Neuronal stem cell (in vitro differentiated cells): ENCODE measurements around the gene JAG2.

Source experiments
- DNase-seq: peaks from one replicate; pipeline ENCODE4 v3.0.0-alpha.2; 2013; ENCODE audit warnings: low spot score
- H2AFZ ChIP-seq: one replicate; pipeline ENCODE4 v1.6.1; 2013; ENCODE audit warnings: mild to moderate bottlenecking, low read length, inconsistent platforms
- H2AK5ac ChIP-seq: 2 replicates; pipeline ENCODE4 v1.6.1; 2013; ENCODE audit warnings: low read depth, mild to moderate bottlenecking, inconsistent platforms, low read length, moderate library complexity, mixed read lengths
- H2BK120ac ChIP-seq: 2 replicates; pipeline ENCODE4 v1.6.1; 2013; ENCODE audit warnings: low read depth, mild to moderate bottlenecking, inconsistent platforms, low read length, moderate library complexity, mixed read lengths
- H2BK12ac ChIP-seq: one replicate; pipeline ENCODE4 v1.6.1; 2013; ENCODE audit warnings: low read length, inconsistent platforms
- H2BK15ac ChIP-seq: 2 replicates; pipeline ENCODE4 v1.6.1; 2013; ENCODE audit warnings: mild to moderate bottlenecking, low read length, inconsistent platforms, mixed read lengths
- H2BK5ac ChIP-seq: one replicate; pipeline ENCODE4 v1.6.1; 2013; ENCODE audit warnings: inconsistent platforms, mild to moderate bottlenecking, low read length, moderate library complexity
- H3K14ac ChIP-seq: one replicate; pipeline ENCODE4 v1.6.1; 2013; ENCODE audit warnings: low read length, inconsistent platforms
- H3K18ac ChIP-seq: 2 replicates; pipeline ENCODE4 v1.6.1; 2013; ENCODE audit warnings: low read length, inconsistent platforms
- H3K23ac ChIP-seq: 2 replicates; pipeline ENCODE4 v1.6.1; 2013; ENCODE audit warnings: low read depth, mild to moderate bottlenecking, mixed read lengths, low read length, inconsistent platforms; ENCODE audit not compliant: poor library complexity
- H3K27ac ChIP-seq: replicated peaks from 3 replicates; pipeline ENCODE4 v1.5.1; 2013; ENCODE audit warnings: low read length, inconsistent platforms
- H3K27me3 ChIP-seq, 3 experiments: 2 replicates each; pipeline ENCODE4 v1.6.1; 2013; ENCODE audit warnings: low read length in 3 of 3, mild to moderate bottlenecking in 2 of 3, inconsistent platforms in 1 of 3, low read depth in 1 of 3, mixed read lengths in 1 of 3, moderate library complexity in 1 of 3; ENCODE audit not compliant: control insufficient read depth in 3 of 3, insufficient read depth in 3 of 3
- H3K36me3 ChIP-seq, 2 donors: replicated peaks in 1 of 2; 2 replicates each; pipeline ENCODE4 v1.6.1; 2013; ENCODE audit warnings: low read length in 2 of 2; ENCODE audit not compliant: control insufficient read depth in 2 of 2, insufficient read depth in 2 of 2
- H3K4ac ChIP-seq: 2 replicates; pipeline ENCODE4 v1.6.1; 2013; ENCODE audit warnings: inconsistent platforms, mild to moderate bottlenecking, low read length, moderate library complexity
- H3K4me1 ChIP-seq, 2 donors: 1 replicate in 1 of 2; 2 replicates in 1 of 2; pipeline ENCODE4 v1.6.1; 2013; ENCODE audit warnings: low read length in 2 of 2, low read depth in 1 of 2; ENCODE audit not compliant: control insufficient read depth in 2 of 2, insufficient read depth in 1 of 2
- H3K4me2 ChIP-seq: one replicate; pipeline ENCODE4 v1.6.1; 2013; ENCODE audit warnings: mild to moderate bottlenecking, low read length, inconsistent platforms; ENCODE audit not compliant: insufficient read depth, poor library complexity, severe bottlenecking
- H3K4me3 ChIP-seq, 2 donors: 2 replicates each; pipeline ENCODE4 v1.5.1; 2013; ENCODE audit warnings: low read length in 2 of 2, mild to moderate bottlenecking in 2 of 2, inconsistent platforms in 1 of 2, moderate library complexity in 1 of 2
- H3K79me1 ChIP-seq: one replicate; pipeline ENCODE4 v1.6.1; 2013; ENCODE audit warnings: low read depth, mild to moderate bottlenecking, inconsistent platforms, low read length, moderate library complexity
- H3K9ac ChIP-seq: one replicate; pipeline ENCODE4 v1.6.1; 2013; ENCODE audit warnings: mild to moderate bottlenecking, low read depth, low read length, inconsistent platforms; ENCODE audit not compliant: poor library complexity
- H3K9me3 ChIP-seq, 2 donors: replicated peaks in 1 of 2; 2 replicates each; pipeline versions ENCODE3 to v1.6.1; 2013; ENCODE audit warnings: low read length in 2 of 2, mild to moderate bottlenecking in 2 of 2, inconsistent platforms in 1 of 2, low read depth in 1 of 2, mixed read lengths in 1 of 2, moderate library complexity in 1 of 2; ENCODE audit not compliant: control insufficient read depth in 2 of 2, insufficient read depth in 1 of 2
- H4K8ac ChIP-seq: one replicate; pipeline ENCODE4 v1.6.1; 2013; ENCODE audit warnings: low read depth, mild to moderate bottlenecking, inconsistent platforms, low read length, moderate library complexity
- H4K91ac ChIP-seq: one replicate; pipeline ENCODE4 v1.6.1; 2013; ENCODE audit warnings: low read length, low read depth, mild to moderate bottlenecking, inconsistent platforms; ENCODE audit not compliant: poor library complexity
- WGBS, 2 donors: extraction: QIAGEN DNeasy Blood & Tissue Kit; methylation state at CpG; one replicate each; pipeline ENCODE4 v1.1.7; 2013; ENCODE audit warnings: missing lambda C conversion rate in 2 of 2, mixed read lengths in 1 of 2; ENCODE audit not compliant: insufficient read length in 2 of 2, insufficient replicate concordance in 1 of 2; ENCODE audit errors: extremely low coverage in 2 of 2; 5-methylcytosine and 5-hydroxymethylcytosine counted together

JAG2 gene

DNA sequence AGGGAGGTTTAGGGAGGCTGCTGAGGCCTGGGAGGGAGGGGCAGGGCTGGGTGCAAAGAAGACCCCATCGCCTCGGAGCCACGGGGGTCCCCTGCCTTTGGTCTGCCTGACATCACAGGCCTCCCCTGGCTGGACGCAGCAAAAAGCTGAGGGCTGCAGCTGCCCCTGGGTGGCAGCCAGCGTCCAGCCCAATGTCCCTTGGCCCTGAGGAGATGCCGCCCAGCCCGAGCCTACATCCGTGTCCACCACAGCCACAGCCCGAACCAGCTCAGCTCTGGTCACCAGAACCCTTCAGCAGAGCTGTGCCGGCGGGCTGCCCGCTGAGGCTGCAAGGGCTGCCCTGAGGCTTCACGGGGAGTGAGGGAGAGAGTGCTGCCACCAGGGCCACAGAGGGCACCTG is 10.6 kb upstream of the JAG2 start:
- H2BK12ac ChIP-seq: peak overlapping the region; percentile 7
- H3K4me2 ChIP-seq: no peak overlapping the region
- no peak overlapping the region for H3K4ac ChIP-seq
- no peak overlapping the region for H4K91ac ChIP-seq
- peak overlapping the region; percentile 11 for H3K18ac ChIP-seq
- H3K4me1 ChIP-seq: peaks cover 7 to 20% of the 10 kb centered on the region in 2 donors
- WGBS, 2 donors: no CpG with 5 or more reads among the region's 13 CpGs
- H3K36me3 ChIP-seq: no peaks in the 10 kb centered on the region
- no peaks in the 10 kb centered on the region for H3K9me3 ChIP-seq
- no peak overlapping the region for H2AFZ ChIP-seq
- H2BK120ac ChIP-seq: peak overlapping the region; percentile 61
- peak overlapping the region; percentile 39 for H2BK5ac ChIP-seq
- H3K23ac ChIP-seq: peak overlapping the region; percentile 85
- peak overlapping the region; percentile 97 for H2AK5ac ChIP-seq
- peak overlapping the region; percentile 65 for H4K8ac ChIP-seq
- peak overlapping the region; percentile 94 for H2BK15ac ChIP-seq
- H3K14ac ChIP-seq: peak overlapping the region; percentile 56
- peaks cover 0 to 23% (median 9%) of the 10 kb centered on the region in 3 experiments for H3K27me3 ChIP-seq
- DNase-seq: no peak
- H3K79me1 ChIP-seq: peaks cover 10% of the 10 kb centered on the region
- H3K9ac ChIP-seq: peak overlapping the region; percentile 2
- no peak overlapping the region for H3K4me3 ChIP-seq
- H3K27ac ChIP-seq: no peak overlapping the region

DNA sequence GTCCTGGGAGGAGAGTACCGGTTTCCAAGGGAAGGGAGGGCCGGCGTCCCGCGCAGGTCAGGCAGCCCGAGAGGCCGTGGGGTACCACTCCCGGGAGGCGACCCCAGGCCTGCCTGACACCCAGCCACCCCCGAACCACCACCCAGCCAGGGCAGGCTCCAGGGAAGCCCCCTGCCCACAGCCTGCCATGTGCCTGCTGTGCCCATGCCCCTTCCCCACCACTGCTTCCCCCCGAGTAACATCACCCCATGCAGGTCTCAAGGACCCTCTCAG is 10.2 kb upstream of the JAG2 start:
- peaks cover 10% of the 10 kb centered on the region for H3K79me1 ChIP-seq
- H2BK120ac ChIP-seq: no peak overlapping the region
- no peak overlapping the region for H2AFZ ChIP-seq
- H3K9me3 ChIP-seq: no peaks in the 10 kb centered on the region
- H3K4me1 ChIP-seq: peaks cover 7 to 20% of the 10 kb centered on the region in 2 donors
- no peak overlapping the region for H2BK15ac ChIP-seq
- no peaks in the 10 kb centered on the region for H3K36me3 ChIP-seq
- no CpG with 5 or more reads among the region's 11 CpGs for WGBS, 2 donors
- H3K23ac ChIP-seq: peak overlapping the region; percentile 85
- no peak overlapping the region for H3K4me2 ChIP-seq
- no peak for DNase-seq
- peak overlapping the region; percentile 65 for H4K8ac ChIP-seq
- H3K14ac ChIP-seq: peak overlapping the region; percentile 56
- H2BK5ac ChIP-seq: peak overlapping the region; percentile 39
- H3K27ac ChIP-seq: no peak overlapping the region
- no peak overlapping the region for H3K18ac ChIP-seq
- H3K9ac ChIP-seq: no peak overlapping the region
- H3K27me3 ChIP-seq: peaks cover 0 to 23% (median 9%) of the 10 kb centered on the region in 3 experiments
- H2AK5ac ChIP-seq: no peak overlapping the region
- H4K91ac ChIP-seq: no peak overlapping the region
- H2BK12ac ChIP-seq: no peak overlapping the region
- no peak overlapping the region for H3K4ac ChIP-seq
- no peak overlapping the region for H3K4me3 ChIP-seq

DNA sequence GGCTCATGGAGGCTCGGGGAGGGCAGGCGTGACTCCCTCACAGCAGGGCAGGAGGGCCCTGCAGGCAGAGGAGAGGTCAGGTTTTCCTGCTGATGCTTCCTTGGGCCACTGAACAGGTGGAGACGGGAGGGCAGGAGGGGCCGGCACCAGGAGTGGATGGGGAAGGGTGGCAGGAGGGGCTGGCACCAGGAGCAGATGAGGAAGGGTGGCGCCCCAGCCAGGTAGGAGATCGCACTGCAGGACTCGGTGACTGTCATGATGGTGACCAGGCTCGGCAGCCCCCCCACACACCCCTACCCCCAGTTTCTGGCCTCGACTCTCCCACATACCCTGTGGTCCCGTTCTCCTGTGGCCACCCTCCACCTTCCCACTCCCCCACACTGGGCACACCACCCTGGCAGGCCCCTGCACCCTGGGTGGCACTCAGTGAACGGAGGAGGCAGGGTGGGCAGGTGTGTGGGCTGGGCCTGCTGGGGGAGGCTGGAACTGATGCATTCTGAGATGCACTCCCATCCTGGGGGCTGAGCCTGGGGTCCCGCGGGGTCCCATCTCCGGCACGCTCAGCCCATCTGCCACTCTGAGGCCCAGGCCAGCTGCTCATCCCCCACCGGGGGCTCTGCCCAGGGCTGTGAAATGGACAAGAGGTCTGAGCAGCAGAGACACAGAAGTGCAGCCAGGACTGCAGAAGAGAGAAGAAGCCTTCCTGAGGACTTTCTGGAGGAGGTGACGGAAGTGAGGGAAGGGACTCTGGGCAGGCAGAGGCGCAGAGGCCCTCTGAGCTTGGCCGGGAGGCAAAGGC is 9.7 kb upstream of the JAG2 start:
- H3K36me3 ChIP-seq: no peaks in the 10 kb centered on the region
- no peak overlapping the region for H2BK12ac ChIP-seq
- H3K9me3 ChIP-seq: no peaks in the 10 kb centered on the region
- H3K4me2 ChIP-seq: no peak overlapping the region
- H3K4me1 ChIP-seq: peaks cover 7 to 20% of the 10 kb centered on the region in 2 donors
- no CpG with 5 or more reads among the region's 19 CpGs for WGBS, 2 donors
- H2BK15ac ChIP-seq: no peak overlapping the region
- H4K91ac ChIP-seq: no peak overlapping the region
- H3K27ac ChIP-seq: no peak overlapping the region
- DNase-seq: no peak
- H2BK5ac ChIP-seq: no peak overlapping the region
- no peak overlapping the region for H2BK120ac ChIP-seq
- H2AK5ac ChIP-seq: peak overlapping the region; percentile 75
- peaks cover 10% of the 10 kb centered on the region for H3K79me1 ChIP-seq
- no peak overlapping the region for H3K18ac ChIP-seq
- H3K4me3 ChIP-seq: no peak overlapping the region
- H3K14ac ChIP-seq: no peak overlapping the region
- no peak overlapping the region for H3K4ac ChIP-seq
- H3K9ac ChIP-seq: no peak overlapping the region
- peaks cover 0 to 23% (median 9%) of the 10 kb centered on the region in 3 experiments for H3K27me3 ChIP-seq
- H2AFZ ChIP-seq: no peak overlapping the region
- no peak overlapping the region for H3K23ac ChIP-seq
- no peak overlapping the region for H4K8ac ChIP-seq

DNA sequence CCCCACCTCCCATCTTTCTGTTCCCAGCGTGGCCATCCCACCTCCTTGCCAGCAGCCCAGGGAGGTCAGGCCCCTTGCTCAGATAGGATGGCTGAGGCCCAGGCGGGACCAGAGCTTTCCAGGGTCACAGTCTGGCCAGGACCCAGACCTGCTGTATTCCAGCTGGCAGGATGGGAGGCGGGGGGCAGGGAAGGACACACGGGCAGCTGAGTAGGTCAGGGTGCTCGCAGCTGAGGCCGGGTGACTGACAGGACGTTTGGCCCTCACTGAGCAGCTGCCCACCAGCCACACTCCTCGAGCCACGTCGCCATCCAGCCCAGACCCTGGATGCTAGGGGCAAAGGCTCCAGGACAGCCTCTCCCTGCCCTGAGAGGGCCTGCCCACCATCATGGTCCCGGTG is 8.5 kb upstream of the JAG2 start:
- H4K8ac ChIP-seq: peak overlapping the region; percentile 65
- peaks cover 0 to 12% (median 6%) of the 10 kb centered on the region in 3 experiments for H3K27me3 ChIP-seq
- DNase-seq: no peak
- no peak overlapping the region for H2BK120ac ChIP-seq
- H2BK5ac ChIP-seq: peak overlapping the region; percentile 87
- no peak overlapping the region for H2BK15ac ChIP-seq
- no peak overlapping the region for H2BK12ac ChIP-seq
- H3K79me1 ChIP-seq: peaks cover 10% of the 10 kb centered on the region
- peak overlapping the region; percentile 43 for H2AK5ac ChIP-seq
- no peak overlapping the region for H4K91ac ChIP-seq
- peak overlapping the region; percentile 50 for H3K9ac ChIP-seq
- H3K27ac ChIP-seq: no peak overlapping the region
- no peak overlapping the region for H3K4me2 ChIP-seq
- peak overlapping the region; percentile 48 for H3K18ac ChIP-seq
- H2AFZ ChIP-seq: no peak overlapping the region
- no peak overlapping the region for H3K4ac ChIP-seq
- peak overlapping the region; percentile 93 for H3K23ac ChIP-seq
- H3K36me3 ChIP-seq: no peaks in the 10 kb centered on the region
- WGBS, 2 donors: no CpG with 5 or more reads among the region's 11 CpGs
- H3K9me3 ChIP-seq: no peaks in the 10 kb centered on the region
- H3K4me3 ChIP-seq: no peak overlapping the region
- no peak overlapping the region for H3K14ac ChIP-seq
- H3K4me1 ChIP-seq: peaks cover 7 to 12% of the 10 kb centered on the region in 2 donors
